Measurements from ENCODE around the gene CIP2A. TPM values are rescaled to one million over a fixed set of nuclear protein-coding genes. Genes with fewer than 3 reads are reported as not detected.
"Not testable (repeated sequence)": the region's sequence is repeated elsewhere in the genome, so short reads cannot be mapped to it uniquely, and the experiment has no call there.

CIP2A gene
- total RNA-seq = 1 to 10 TPM; 2.0 to 5.1 (median 3.5) TPM

DNA sequence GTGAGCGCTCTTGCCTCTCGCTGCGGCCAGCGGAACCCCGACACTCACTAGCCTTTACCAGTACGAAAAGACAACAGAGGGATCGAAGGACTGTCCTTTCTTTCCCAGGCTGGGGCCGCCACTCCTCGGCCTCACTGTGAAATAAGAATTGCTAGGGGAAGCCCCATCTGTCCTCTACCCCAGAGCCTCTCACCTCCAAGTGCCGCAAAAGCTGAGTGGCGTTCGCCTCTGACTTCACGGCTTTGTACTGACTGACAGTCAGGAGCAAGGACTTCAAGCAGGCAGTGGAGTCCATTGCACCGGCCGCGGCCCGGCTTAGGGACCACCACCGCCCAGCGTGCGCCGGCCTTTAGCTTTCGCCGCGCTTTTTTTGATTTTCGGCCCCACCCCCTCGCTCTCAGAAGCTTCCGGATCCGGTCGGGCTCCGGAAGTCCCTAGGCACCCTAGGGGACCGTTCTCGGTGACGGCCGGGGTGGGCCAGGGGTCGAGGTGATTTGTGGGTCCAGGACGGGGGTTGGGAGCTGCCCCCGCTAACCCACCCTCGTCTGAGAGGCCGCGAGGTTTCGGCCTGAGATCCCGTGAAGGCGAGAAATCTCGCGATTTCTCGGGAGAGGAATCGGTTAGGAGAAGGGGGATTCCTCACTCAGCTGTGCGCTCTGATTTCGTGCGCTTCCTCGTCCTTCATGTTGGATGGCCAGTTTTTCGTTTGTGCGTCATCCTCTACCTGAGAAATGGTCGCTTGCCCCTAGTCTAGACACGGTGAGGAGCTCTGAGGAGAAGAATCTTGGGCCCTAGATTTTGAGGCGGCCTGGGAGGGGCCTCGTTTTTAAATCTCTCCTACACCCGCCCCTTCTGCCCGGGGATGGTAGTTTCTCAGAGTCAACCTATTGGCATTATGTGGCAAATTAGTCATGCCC is at the start of gene CIP2A, which contains the start of gene DZIP3:
Gene CIP2A (minus strand): TSS at position 358 of the 917 bp plus-strand sequence. CDS start 63 bp downstream, at position 295.
Gene DZIP3 (plus strand): TSS at position 642 of the 917 bp plus-strand sequence. CDS start 15,685 bp downstream, outside the sequence.
- intact Hi-C loops (cut with DNase I; ENCODE audit: low total_unique reads) = no loop called here
- Histone ChIP-seq H3K4me1 (no peaks in the 10 kb centered on the region), H3K27me3 (no peaks in the 10 kb centered on the region), H3K36me3 (no peaks in the 10 kb centered on the region), H3K9me3 (no peaks in the 10 kb centered on the region), H3K4me3 (peak within 1 kb of the TSS; percentile 68 to 92 (median 72)), H3K27ac (peak within 1 kb of the TSS; percentile 97 to 98)
- DNase-seq (ENCODE audit: low spot score in 2 of 2) = peak; percentile 55 to 66
- TF ChIP-seq, protein P1, sequence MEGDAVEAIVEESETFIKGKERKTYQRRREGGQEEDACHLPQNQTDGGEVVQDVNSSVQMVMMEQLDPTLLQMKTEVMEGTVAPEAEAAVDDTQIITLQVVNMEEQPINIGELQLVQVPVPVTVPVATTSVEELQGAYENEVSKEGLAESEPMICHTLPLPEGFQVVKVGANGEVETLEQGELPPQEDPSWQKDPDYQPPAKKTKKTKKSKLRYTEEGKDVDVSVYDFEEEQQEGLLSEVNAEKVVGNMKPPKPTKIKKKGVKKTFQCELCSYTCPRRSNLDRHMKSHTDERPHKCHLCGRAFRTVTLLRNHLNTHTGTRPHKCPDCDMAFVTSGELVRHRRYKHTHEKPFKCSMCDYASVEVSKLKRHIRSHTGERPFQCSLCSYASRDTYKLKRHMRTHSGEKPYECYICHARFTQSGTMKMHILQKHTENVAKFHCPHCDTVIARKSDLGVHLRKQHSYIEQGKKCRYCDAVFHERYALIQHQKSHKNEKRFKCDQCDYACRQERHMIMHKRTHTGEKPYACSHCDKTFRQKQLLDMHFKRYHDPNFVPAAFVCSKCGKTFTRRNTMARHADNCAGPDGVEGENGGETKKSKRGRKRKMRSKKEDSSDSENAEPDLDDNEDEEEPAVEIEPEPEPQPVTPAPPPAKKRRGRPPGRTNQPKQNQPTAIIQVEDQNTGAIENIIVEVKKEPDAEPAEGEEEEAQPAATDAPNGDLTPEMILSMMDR (IDR thresholded peaks at IDR 0.05) = peak in 1 of 3 donors; percentile 12
- TF ChIP-seq POLR2AphosphoS5 (IDR thresholded peaks at IDR 0.05) = peak; percentile 67 to 88 (median 77)
- no peak for TF ChIP-seq POLR2A (IDR thresholded peaks at IDR 0.05)

DNA sequence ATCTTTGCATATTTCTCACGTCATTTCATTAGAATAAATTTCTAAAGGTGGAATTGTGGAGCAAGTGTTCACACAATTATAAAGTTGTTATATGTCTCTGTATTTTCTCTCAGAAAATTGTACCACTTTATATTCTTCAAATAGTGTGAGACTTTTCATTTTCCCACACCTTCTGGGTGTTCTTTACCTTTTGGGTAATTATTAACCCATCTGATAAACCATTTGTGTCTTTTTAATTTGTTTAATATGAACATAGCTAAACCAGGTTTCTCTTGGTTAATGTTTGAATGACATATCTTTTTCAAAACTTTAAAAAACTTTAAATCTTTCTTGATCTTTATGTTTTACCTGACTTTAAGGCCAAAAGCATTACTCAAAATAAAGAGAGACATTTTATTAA is 40.7 kb upstream of the CIP2A start:
- Histone ChIP-seq H3K4me1 (no peaks in the 10 kb centered on the region), H3K9me3 (no peaks in the 10 kb centered on the region), H3K27ac (no peak overlapping the region), H3K36me3 (no peaks in the 10 kb centered on the region), H3K27me3 (no peaks in the 10 kb centered on the region), H3K4me3 (no peak overlapping the region)
- no peak for TF ChIP-seq POLR2A (IDR thresholded peaks at IDR 0.05)
- TF ChIP-seq, protein P1 (IDR thresholded peaks at IDR 0.05) = no peak
- no peak for TF ChIP-seq POLR2AphosphoS5 (IDR thresholded peaks at IDR 0.05)
- intact Hi-C loops (cut with DNase I; ENCODE audit: low total_unique reads) = no loop called here
- DNase-seq (ENCODE audit: low spot score in 2 of 2) = no peak

DNA sequence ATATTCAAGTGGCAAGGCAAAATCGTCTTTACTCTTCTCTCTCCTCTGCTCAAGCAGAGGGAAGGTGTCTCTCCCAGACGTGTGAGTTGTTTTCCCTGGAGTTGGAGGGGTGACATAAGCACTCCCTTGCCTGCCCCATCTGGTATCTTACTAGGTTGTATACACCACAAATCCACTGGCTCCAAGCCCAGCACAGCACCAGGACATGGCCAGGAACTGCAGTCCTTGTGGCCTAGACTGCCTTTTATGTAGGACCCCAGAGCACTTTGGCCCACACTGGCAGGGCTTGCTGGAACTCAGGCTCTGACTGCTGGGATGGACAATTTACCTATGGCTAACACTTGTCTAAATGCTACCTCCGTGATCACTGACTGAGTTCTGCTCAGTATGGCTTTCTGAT is 34.3 kb upstream of the CIP2A start:
- H3K27ac ChIP-seq = no peak overlapping the region
- intact Hi-C loops (cut with DNase I; ENCODE audit: low total_unique reads) = no loop called here
- H3K4me1 ChIP-seq = no peaks in the 10 kb centered on the region
- TF ChIP-seq, protein P1 (IDR thresholded peaks at IDR 0.05) = no peak
- TF ChIP-seq POLR2A (IDR thresholded peaks at IDR 0.05) (no peak), POLR2AphosphoS5 (IDR thresholded peaks at IDR 0.05) (no peak)
- H3K4me3 ChIP-seq = no peak overlapping the region
- H3K27me3 ChIP-seq = no peaks in the 10 kb centered on the region
- no peaks in the 10 kb centered on the region for H3K9me3 ChIP-seq
- no peaks in the 10 kb centered on the region for H3K36me3 ChIP-seq
- DNase-seq (ENCODE audit: low spot score in 2 of 2) = no peak

DNA sequence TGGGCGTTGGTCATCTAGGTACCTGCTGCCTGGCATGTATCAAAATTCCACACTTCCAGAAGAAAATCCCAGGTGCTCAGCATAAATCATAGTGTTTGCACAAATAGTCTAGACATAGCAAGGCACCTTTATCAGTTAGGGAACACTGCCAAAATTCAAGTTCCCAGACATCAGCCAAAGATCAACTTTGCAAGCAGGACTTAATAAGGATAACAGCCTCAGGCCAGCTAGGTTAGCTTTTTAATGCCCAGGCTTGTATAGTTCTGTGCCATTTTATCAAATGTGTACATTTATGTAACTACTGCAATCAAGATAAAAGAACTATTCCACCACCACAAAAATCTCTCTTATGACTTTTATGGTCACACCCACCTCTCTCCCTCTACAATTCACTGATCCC is 31.0 kb upstream of the CIP2A start:
- Histone ChIP-seq H3K36me3 (no peaks in the 10 kb centered on the region), H3K4me1 (no peaks in the 10 kb centered on the region), H3K9me3 (no peaks in the 10 kb centered on the region), H3K27ac (no peak overlapping the region), H3K4me3 (no peak overlapping the region), H3K27me3 (no peaks in the 10 kb centered on the region)
- intact Hi-C loops (cut with DNase I; ENCODE audit: low total_unique reads) = no loop called here
- TF ChIP-seq POLR2AphosphoS5 (IDR thresholded peaks at IDR 0.05) = no peak
- TF ChIP-seq POLR2A (IDR thresholded peaks at IDR 0.05) = no peak
- TF ChIP-seq, protein P1 (IDR thresholded peaks at IDR 0.05) = no peak
- no peak for DNase-seq (ENCODE audit: low spot score in 2 of 2)

DNA sequence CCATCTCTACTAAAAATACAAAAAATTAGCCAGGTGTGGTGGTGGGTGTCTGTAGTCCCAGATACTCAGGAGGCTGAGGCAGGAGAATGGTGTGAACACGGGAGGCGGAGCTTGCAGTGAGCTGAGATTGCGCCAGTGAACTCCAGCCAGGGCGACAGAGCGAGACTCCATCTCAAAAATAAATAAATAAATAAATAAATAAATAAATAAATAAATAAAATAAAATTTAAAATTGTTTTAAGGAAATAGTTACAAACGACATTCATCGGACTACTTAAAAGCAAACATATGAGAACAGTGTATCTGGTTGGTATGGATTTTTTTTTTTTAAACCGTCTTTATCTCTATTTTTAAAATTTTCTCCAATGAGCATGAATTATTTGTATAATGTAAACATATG is 26.9 kb upstream of the CIP2A start:
- DNase-seq (ENCODE audit: low spot score in 2 of 2); H3K9me3 ChIP-seq; H3K36me3 ChIP-seq; H3K4me1 ChIP-seq; H3K27me3 ChIP-seq; H3K4me3 ChIP-seq; intact Hi-C loops (cut with DNase I; ENCODE audit: low total_unique reads); H3K27ac ChIP-seq: not testable (repeated sequence)
